NCI-H1048 (cell line): Measurements from ENCODE around the gene INPP5A.

Experiments used
- DNase-seq: peaks from one replicate; lab custom pipeline; 2025; lab: John Stamatoyannopoulos, UW

Gene INPP5A

DNA sequence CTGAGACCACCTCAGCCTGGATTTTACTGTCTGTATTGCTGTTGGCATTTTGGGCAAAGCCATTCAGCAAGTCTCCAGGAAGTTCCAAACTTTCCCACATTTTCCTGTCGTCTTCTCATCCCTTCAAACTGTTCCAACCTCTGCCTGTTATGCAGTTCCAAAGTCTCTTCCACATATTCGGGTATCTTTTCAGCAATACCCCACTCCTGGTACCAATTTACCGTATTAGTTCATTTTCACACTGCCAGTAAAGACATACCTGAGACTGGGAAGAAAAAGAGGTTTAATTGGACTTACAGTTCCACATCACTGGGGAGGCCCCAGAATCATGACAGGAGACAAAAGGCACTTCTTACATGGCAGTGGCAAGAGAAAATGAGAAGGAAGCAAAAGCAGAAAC is 62.8 kb downstream of the INPP5A start:
- DNase-seq = no peak

- DNase-seq = no peak
Observed at GRCh38 chr10:132601567-132601966, 64.0 kb downstream of the INPP5A start.

DNA sequence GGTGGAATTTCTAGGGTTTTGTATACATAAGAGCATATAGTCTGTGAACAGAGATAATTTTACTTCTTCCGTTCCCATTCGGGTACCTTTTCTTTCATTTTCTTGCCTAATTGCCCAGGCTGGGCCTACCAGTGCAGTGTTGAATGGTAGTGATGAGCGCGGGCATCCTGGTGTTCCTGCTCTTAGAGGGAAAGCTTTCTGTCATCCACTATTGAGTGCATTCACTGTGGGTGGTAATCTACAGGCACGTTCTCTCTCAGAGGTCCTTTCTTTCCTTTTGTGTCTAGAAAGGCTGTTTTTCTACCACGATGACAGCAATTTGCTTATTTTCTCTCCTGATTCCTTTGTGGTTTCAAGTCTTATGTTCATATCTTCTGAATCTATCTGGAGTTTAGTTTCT is 65.0 kb downstream of the INPP5A start:
- no peak for DNase-seq

DNA sequence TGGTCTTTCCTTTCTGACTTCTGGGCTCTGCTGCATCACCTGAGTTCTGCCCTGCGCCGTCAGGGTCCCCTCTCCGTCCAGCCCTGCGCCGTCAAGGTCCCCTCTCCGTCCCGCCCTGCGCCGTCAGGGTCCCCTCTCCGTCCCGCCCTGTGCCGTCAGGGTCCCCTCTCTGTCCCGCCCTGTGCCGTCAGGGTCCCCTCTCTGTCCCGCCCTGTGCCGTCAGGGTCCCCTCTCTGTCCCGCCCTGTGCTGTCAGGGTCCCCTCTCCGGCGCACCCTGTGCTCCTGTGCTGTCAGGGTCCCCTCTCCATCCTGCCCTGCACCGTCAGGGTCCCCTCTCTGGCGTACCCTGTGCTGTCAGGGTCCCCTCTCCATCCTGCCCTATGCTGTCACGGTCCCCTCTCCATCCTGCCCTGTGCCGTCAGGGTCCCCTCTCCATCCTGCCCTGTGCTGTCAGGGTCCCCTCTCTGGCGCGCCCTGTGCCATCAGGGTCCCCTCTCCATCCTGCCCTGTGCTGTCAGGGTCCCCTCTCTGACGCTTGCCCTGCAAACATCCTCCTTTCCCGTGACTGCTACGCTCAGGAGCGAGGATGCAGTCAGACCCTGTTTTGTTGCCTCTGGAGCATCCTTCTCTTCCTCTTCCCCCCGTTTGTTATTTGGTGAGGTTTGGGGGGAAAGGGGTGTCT is 66.4 kb downstream of the INPP5A start:
- no peak for DNase-seq

DNA sequence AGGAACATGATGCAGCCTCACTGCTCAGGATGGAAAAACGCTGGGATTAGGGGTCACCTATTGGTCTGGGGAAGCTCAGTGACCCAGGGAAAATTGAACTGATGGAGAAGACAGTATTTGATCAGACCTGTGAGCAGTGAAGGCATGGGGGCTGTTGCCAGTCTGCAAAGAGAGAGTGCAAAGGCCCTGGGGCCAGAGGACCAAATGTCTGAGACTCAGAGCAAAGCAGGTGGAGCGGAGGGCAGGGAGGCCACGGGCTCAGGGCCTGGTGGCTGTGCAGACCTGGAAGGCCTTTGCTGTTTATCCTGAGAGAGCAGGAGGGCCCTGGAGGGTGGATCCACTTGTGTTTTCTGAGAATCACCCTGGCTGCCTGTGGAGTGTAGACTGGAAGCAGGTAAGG is 67.1 kb downstream of the INPP5A start:
- no peak for DNase-seq

DNA sequence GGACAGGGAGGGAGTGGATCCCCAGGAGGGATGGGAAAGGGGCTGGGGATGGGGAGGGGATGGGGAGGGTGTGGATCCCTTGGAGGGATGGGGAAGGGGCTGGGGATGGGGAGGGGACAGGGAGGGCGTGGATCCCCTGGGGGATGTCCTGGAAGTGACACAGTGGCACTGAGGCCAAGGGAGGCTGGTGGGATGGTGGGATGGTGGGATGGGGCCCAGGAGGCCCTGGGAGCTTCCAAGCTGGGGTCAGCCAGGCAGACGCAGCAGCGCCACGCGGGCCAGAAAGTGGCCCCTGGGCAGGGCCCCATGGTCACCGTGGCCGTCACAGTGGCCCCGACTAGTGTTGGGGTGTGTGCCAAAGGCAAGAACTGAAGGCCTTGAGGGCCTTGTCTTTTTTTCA is 67.8 kb downstream of the INPP5A start:
- DNase-seq = no peak

DNA sequence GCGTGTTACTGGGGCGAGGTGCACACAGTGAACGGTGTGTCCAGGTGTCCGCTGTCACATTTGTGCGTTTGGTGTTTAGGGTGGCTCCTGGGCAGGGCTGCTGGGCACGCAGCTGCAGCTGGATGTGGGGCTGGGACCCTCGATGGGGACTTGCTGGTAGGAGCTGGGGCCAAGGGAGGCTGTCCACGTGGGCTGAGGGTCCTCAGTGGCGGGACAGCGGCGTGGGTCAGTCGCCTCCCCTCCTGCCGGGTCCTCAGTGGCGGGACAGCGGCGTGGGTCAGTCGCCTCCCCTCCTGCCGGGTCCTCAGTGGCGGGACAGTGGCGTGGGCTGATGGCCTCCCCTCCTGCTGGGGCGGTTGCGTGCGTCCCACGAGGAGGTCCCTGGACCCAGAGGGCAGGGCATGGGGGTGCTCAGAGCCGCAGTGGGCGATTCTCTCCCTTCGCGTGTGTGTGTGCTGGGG is 68.5 kb downstream of the INPP5A start:
- no peak for DNase-seq

DNA sequence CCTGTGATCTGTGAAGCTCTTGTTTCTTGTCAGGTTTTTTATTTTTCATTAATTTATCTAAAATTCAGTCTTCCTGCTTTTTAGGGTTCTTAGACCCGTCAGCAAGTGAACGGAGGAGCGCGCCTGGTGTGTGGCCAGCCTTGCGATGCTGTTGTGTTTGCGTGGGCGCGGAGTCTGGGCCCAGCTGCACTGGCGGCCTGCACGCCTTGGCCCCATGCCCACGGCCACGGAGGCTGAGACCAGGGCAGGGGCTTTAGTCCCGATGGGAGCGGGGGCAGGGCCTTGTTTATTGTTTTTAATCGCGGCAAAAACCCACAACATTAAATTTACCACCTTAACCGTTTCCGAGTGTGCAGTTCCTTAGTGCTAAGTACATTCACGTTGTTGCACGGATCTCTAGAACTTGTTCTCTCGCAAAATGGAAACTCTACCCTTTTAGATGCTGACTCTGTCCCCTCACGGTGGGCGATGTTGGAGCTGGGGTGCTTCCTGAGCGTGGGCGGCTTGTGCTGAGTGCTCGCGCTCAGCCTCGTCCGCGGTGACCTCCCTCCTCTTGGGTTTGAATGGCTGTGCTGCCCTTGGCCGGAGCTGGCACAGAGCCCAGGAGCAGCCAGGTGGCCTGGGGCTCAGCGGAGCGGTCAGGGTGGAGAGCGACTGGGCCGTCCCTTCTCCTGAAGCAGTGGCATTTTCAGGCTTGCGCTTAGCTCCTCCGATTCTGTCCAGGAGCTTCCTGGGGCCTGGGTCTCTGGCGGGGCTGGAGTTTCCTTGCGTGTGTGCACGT is 69.1 kb downstream of the INPP5A start:
- no peak for DNase-seq

DNA sequence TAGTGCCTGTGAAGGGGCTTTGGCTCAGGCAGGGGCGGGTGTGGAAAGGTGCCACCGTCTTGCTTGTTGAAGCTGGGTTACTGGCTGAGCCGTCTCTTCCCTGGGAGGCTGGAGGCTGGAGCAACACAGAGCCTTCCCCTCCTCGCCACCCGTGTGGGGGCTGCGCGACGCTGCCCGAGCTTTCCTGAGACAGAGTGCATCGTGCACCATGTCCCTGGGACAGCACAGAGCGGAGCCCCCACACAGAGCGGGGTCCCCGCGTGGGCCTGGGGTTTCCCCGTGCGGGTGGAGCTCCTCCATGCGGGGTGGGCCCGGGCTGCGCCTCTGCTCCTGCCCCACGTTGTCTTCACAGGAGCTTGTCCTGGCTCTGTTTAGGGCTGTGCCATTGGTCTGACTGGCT is 69.9 kb downstream of the INPP5A start:
- DNase-seq = no peak

GRCh38 chr10:132607961-132608495 is 70.4 kb downstream of the INPP5A start:
- no peak for DNase-seq

- DNase-seq = no peak
Observed at GRCh38 chr10:132608511-132609195, 71.1 kb downstream of the INPP5A start.

DNA sequence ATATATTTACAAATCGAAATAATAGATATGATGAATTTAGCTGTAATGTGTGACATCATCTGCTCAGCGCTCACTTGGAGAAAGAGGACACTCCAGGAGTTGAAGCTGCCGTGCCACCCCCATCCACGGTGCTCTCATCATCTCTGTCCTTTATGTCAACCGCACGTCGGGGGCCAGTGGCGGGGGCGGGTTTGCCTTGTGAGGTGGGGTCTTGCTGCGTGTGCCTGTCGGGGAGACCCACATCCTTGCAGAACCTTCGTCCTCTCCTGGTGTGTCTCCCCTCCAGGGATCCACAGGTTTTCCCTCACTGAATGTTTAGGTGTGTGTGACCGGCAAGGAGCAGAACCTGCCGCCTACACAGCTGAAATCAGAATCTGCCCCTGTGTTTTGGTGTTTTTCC is 71.6 kb downstream of the INPP5A start:
- DNase-seq = no peak

DNA sequence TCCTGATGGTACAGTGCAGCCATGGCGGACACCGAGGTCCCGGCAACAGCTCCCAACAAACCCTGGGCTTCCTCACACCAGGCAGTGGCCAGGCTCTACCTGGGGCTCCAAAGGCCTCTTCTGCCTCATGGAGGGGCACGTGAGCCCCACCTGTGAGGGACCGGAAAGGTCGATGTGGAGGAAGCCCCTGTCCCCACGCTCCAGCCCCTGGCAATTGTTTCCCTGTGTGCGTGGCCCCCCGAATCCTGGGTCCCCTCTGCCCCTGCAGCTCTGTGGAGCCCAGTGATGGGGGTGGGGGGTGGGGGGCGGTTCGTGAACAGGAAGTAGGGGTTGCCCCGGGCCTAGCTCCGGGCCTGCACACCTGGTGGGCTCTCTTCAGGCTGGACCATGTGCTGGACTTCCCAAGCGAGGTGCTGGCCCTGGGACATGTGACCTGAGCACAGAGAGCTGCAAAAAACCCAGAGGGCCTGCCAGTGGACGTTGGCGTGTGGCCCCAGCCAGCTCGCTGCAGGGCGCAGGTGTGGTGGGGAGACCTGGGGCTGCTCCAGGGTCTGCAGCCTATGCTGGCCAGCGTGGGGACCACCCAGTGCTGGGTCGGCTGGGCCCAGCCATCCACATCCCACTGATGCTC is 72.6 kb downstream of the INPP5A start:
- no peak for DNase-seq

- no peak for DNase-seq
Observed at GRCh38 chr10:132611026-132611910, 73.7 kb downstream of the INPP5A start.

DNA sequence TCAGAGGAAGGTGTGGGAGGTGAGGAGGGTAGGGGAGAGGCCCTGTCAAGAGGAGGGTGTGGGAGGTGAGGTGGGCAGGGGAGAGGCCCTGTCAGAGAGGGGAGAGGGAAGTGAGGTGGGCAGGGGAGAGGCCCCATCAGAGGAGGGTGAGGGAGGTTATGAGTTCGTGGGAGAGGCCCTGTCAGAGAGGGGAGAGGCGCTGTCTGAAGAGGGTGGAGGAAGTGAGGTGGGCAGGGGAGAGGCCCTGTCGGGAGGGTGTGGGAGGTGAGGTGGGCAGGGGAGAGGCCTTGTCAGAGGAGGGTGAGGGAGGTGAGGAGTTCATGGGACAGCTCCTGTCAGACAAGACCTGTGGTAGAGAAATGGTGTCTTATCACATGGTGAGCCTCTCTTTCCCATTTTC is 74.4 kb downstream of the INPP5A start:
- DNase-seq = no peak

GRCh38 chr10:132612571-132613504 is 75.3 kb downstream of the INPP5A start:
- no peak for DNase-seq

DNA sequence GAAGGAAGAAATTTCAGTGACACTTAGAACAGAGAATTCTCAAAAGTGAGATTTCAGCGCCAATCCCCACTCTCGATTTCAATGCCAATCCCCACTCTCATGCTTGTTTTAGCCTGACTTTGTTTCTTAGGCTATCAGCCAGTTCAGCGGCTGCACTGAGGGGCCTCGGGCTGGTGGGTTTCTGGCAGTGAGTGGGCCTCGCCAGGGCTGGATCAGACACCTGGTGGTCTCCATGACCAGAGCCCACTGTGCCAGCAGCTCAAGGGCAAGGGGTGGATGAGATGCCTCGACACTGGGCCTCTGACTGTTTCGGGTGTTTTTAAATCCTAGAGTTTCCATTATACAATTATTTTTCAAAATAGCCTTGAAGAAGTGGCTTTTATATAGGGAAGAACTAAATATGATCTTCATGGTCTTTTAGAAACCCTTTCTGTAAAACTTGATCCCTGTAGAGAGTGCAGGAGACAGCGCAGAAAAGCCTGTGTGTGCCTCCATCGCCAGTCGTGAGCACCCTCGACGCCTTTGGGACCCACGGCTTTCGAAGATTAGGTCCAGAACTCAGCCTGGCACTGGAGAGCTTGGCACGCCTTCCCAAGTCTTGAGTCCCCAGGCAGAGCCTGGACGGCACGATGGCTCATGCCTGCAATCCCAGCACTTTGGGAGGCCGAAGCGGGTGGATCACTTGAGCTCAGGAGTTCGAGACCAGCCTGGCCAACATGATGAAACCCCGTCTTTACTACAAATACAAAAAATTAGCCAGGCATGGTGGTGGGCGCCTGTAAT is 76.2 kb downstream of the INPP5A start:
- no peak for DNase-seq

DNA sequence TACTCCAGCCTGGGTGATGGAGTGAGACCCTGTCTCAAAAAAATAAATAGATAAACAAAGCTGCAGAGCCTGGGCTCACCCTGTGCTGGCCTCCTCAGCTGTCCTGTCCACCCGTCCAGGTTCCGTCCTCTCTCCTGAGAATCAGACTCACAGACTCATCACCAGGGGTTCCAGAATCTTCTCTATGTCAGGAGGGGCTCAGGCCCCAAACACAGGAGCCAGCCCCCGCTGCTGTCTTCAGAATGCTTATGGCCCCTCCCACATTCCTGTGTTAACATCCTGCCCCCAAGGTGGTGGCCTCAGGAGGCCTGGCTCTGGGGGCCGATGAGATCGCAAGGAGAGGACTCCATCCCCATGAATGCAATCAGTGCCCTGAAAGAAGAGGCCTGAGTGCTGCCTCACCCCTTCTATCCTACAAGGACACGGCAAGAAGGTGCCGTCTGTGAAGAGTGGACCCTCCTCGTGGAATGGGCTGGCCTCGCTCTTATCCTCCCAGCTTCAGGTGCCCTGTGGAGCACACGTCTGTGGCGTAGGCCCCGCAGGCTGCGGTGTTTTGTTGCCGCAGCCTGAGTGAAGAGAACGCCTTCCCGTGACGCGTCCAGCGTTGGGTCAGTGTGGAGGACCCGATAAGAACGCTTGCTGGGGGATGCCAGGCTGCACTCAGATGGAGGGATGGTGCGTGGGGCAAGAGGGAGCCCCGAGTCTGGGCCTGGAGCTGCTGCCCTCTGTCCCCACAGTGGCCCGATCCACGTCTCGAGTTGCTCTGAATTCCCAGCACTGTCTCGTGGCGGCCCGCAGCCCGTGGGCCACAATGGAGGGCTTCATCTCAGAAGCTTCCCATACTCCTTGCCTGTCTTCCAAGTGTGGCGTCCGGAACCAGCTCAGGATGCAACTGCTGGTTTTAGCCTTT is 77.1 kb downstream of the INPP5A start:
- no peak for DNase-seq
